Fibroblast of lung (primary cell): ENCODE data around the gene DPYSL3. TPM values are rescaled to one million over a fixed set of nuclear protein-coding genes. Genes with fewer than 3 reads are reported as not detected.

Source experiments
- DNase-seq, 2 donors: peaks; one replicate each; pipeline versions ENCODE4 v3.0.0 to v3.0.0-alpha.2; 2010; ENCODE audit warnings: low read depth in 2 of 2
- H2AFZ ChIP-seq: 2 replicates; pipeline ENCODE4 v1.5.1; 2012; ENCODE audit warnings: low read length, control low read depth, inconsistent platforms
- H3K27ac ChIP-seq: 2 replicates; pipeline ENCODE4 v1.5.1; 2011; ENCODE audit warnings: low read length, control low read depth; ENCODE audit not compliant: insufficient read depth
- H3K27me3 ChIP-seq: 2 replicates; pipeline ENCODE4 v1.5.1; 2011; ENCODE audit warnings: mild to moderate bottlenecking, low read length; ENCODE audit not compliant: control insufficient read depth, insufficient read depth
- H3K36me3 ChIP-seq: 2 replicates; pipeline ENCODE4 v1.5.1; 2011; ENCODE audit warnings: low read length; ENCODE audit not compliant: control insufficient read depth, insufficient read depth
- H3K4me1 ChIP-seq: 2 replicates; pipeline ENCODE4 v1.5.1; 2011; ENCODE audit warnings: low read length; ENCODE audit not compliant: control insufficient read depth, insufficient read depth; ENCODE audit errors: extremely low read depth
- H3K4me2 ChIP-seq: 2 replicates; pipeline ENCODE4 v1.5.1; 2011; ENCODE audit warnings: low read length, control low read depth; ENCODE audit not compliant: insufficient read depth; ENCODE audit errors: extremely low read depth
- H3K4me3 ChIP-seq, 4 experiments: fragments of 200-600 bp in 1 of 4; sonication (generic) in 1 of 4; replicated peaks in 1 of 4; 2 replicates each; pipeline ENCODE4 v1.5.1; 2011 to 2016; ENCODE audit warnings: low read length in 4 of 4, low read depth in 3 of 4, mild to moderate bottlenecking in 3 of 4, control low read depth in 2 of 4, inconsistent platforms in 1 of 4, mixed read lengths in 1 of 4; ENCODE audit not compliant: insufficient read depth in 1 of 4; ENCODE audit errors: control extremely low read depth in 1 of 4
- H3K79me2 ChIP-seq: 2 replicates; pipeline ENCODE4 v1.5.1; 2012; ENCODE audit warnings: mild to moderate bottlenecking, low read length, inconsistent platforms; ENCODE audit not compliant: control insufficient read depth, insufficient read depth
- H3K9ac ChIP-seq: 2 replicates; pipeline ENCODE4 v1.5.1; 2011; ENCODE audit warnings: mild to moderate bottlenecking, low read length, control low read depth; ENCODE audit not compliant: insufficient read depth
- H3K9me3 ChIP-seq: 2 replicates; pipeline ENCODE4 v1.5.1; 2012; ENCODE audit warnings: low read depth, low read length; ENCODE audit not compliant: control insufficient read depth, insufficient read depth
- H4K20me1 ChIP-seq: 2 replicates; pipeline ENCODE4 v1.5.1; 2011; ENCODE audit warnings: low read length; ENCODE audit not compliant: control insufficient read depth, insufficient read depth; ENCODE audit errors: extremely low read depth
- CTCF ChIP-seq, 2 donors: IDR thresholded peaks in 1 of 2; conservative IDR thresholded peaks in 1 of 2; 1 replicate in 1 of 2; 2 replicates in 1 of 2; pipeline ENCODE4 v1.5.1; 2011 to 2012; ENCODE audit warnings: low read length in 2 of 2, control low read depth in 1 of 2, inconsistent platforms in 1 of 2, low read depth in 1 of 2, mild to moderate bottlenecking in 1 of 2
- EZH2 ChIP-seq: IDR thresholded peaks from 2 replicates; pipeline ENCODE4 v1.5.1; 2012; ENCODE audit warnings: low read length, control low read depth, mild to moderate bottlenecking; ENCODE audit errors: missing control alignments
- polyA plus RNA-seq, 2 donors: library from polyadenylated mRNA; depleted of rRNA in 1 of 2; stranded (reverse) in 1 of 2; unstranded in 1 of 2; fragments of >200 nt; gene quantifications; 2 replicates each; pipeline ENCODE4 v1.2.1, GENCODE V29; 2011 to 2012; ENCODE audit warnings: missing spikeins in 1 of 2
- total RNA-seq: library from RNA; depleted of rRNA; stranded (reverse); fragments of >200 nt; gene quantifications from 2 replicates; pipeline ENCODE4 v1.2.1, GENCODE V29; 2014

The DPYSL3 gene
- total and polyA plus RNA-seq, 2 donors (not counting 1 experiment from before 2014, with no cell fraction given): 52.4 to 206 TPM

DNA sequence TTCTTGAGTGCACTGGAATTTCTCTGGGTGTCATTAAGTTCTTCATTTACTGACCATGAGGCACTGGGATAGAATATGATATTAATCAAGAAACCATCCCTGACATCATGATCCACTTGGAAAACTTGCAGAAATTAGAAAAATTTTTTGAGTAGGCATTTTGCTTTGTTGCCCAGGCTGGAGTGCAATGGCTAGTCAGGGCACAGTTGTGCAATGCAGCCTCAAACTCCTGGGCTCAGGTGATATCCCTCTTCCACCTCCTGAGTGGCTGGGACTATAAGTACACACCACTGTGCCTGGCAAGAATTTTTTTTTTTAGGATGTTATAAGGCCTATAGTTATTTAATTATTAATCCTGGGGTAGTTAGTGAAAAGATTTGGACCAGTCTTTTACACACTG is 168.5 kb downstream of the DPYSL3 start:
- Histone ChIP-seq H3K9me3 (no peaks in the 10 kb centered on the region), H3K4me1 (no peaks in the 10 kb centered on the region)
- TF ChIP-seq EZH2 (no peak), CTCF (conservative IDR thresholded peaks at IDR 0.05 in 1 of 2, IDR thresholded peaks at IDR 0.05 in 1 of 2; ENCODE audit: low read depth in 1 of 2, low read length in 2 of 2) (no peak)

DNA sequence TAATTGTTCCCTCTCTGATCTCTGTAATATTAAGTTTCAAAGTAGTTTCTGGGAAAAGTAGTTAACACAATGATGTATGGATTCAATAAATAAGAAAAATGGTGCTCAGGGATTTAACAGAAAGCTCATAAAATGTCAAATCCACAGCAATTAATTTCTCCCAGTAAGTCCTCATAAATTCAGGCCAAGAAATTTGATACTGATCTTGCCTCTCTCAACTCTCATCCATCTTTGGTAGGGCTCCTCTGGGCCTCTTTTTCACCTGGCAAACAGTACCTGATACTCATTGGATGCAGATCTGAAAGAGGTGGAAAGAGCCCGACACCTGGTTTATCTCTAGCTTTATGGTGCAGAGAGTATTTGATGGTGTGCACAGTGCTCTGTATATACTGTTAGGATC is 168.9 kb downstream of the DPYSL3 start:
- TF ChIP-seq EZH2 (no peak), CTCF (conservative IDR thresholded peaks at IDR 0.05 in 1 of 2, IDR thresholded peaks at IDR 0.05 in 1 of 2; ENCODE audit: low read depth in 1 of 2, low read length in 2 of 2) (no peak)
- H3K36me3 ChIP-seq: no peaks in the 10 kb centered on the region
- no peaks in the 10 kb centered on the region for H4K20me1 ChIP-seq
- H3K9me3 ChIP-seq: no peaks in the 10 kb centered on the region
- no peak overlapping the region for H2AFZ ChIP-seq
- no peak for DNase-seq
- H3K9ac ChIP-seq: no peak overlapping the region
- no peaks in the 10 kb centered on the region for H3K27me3 ChIP-seq
- H3K79me2 ChIP-seq: no peaks in the 10 kb centered on the region
- H3K4me3 ChIP-seq: no peak overlapping the region
- no peak overlapping the region for H3K4me2 ChIP-seq
- no peaks in the 10 kb centered on the region for H3K4me1 ChIP-seq
- no peak overlapping the region for H3K27ac ChIP-seq

More for the DNA sequence above, 168.5 kb downstream of the DPYSL3 start:
- H3K9ac ChIP-seq: no peak overlapping the region
- no peak for DNase-seq
- H3K4me2 ChIP-seq: no peak overlapping the region
- H3K36me3 ChIP-seq: no peaks in the 10 kb centered on the region
- H4K20me1 ChIP-seq: no peaks in the 10 kb centered on the region
- H3K27ac ChIP-seq: no peak overlapping the region
- no peaks in the 10 kb centered on the region for H3K79me2 ChIP-seq
- no peak overlapping the region for H2AFZ ChIP-seq
- H3K27me3 ChIP-seq: no peaks in the 10 kb centered on the region
- H3K4me3 ChIP-seq: no peak overlapping the region
